Middle frontal gyrus (tissue), 1 donor: Measurements from ENCODE around the gene LYPD3.

Experiments used
- DNase-seq: peaks from one replicate; pipeline ENCODE4 v3.0.0-alpha.2; 2015; ENCODE audit warnings: low spot score; ENCODE audit errors: extremely low spot score

The LYPD3 gene

DNA sequence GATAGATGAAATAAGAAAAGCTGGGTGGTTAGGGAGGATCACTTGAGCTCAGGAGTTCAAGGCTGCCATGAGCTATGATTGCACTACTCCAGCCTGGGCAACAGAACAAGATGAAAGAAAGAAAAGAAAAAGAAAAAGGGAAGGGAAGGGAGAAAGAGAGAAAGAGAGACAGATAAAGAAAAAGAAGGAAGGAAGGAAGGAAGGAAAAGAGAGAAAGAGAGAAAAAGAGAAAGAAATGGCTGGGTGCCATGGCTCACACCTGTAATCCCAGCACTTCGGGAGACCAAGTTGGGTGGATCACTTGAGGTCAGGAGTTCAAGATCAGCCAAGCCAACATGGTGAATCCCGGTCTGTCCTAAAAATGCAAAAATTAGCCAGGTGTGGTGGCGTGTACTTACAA lies 29.6 kb downstream of the LYPD3 start:
- no peak for DNase-seq

DNA sequence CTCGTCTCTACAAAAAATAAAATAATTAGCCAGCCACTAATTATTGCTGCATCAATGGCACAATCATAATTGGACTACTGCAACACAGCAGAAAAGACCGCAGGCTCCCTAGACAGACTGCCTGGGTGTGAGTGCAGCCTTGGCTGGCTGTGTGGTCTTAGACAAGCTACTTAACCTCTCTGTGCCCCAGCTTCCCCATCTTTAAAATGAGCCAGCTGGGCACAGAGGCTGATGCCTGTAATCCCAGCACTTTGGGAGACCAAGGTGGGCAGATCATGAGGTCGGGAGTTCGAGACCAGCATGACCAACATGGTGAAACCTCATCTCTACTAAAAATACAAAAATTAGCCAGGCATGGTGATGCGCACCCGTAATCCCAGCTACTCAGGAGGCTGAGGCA lies 31.7 kb downstream of the LYPD3 start:
- no peak for DNase-seq

DNA sequence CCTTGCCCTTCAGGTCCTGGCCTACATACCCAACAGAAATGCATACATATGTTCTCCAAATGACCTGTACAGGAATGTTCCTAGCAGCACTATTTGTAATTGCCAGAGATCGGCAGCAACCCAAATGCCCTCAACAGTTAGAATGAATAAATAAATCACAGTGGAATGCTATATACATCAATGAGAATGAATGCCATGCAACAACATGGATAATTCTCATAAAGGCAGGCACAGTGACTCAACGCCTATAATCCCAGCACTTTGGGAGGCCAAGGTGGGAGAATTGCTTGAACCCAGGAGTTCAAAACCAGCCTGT lies 32.1 kb downstream of the LYPD3 start:
- DNase-seq: no peak

DNA sequence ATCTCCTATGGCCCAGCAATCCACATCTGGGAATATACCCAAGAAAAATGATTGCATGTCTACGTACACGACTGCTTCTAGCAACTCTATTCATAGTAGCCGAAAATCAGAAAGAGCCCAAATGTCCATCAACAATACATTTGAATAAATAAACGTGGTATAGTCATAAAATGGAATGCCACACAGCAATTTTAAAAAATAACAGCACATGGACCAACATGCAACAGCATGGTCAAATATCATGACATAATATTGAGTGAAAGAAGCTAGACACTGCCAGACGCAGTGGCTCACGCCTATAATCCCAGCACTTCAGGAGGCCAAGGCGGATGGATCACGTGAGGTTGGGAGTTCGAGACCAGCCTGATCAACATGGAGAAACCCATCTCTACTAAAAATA lies 34.4 kb downstream of the LYPD3 start:
- no peak for DNase-seq

DNA sequence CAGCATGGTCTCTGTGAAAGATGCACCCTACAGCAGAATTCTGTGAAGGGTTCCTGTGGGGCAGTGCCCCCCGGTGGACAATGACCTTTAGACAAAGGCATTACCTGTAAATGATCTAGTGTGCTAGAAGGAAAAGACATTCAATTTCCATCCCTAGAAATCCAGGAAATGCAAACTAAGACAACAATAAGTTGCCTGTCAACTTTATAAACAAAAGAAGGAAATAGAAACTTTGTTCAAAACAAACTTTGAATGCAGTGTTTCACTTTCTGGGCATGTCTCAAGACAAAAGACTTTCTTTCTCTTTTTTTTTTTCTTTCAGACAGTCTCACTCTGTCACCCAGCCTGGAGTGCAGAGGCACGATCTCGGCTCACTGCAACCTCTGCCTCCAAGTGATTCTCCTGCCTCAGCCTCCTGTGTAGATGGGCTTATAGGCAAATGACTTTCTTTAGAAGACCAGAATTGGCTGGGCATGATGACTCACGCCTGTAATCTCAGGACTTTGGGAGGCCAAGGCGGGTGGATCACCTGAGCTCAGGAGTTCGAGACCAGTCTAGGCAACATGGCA lies 35.2 kb downstream of the LYPD3 start:
- no peak for DNase-seq

DNA sequence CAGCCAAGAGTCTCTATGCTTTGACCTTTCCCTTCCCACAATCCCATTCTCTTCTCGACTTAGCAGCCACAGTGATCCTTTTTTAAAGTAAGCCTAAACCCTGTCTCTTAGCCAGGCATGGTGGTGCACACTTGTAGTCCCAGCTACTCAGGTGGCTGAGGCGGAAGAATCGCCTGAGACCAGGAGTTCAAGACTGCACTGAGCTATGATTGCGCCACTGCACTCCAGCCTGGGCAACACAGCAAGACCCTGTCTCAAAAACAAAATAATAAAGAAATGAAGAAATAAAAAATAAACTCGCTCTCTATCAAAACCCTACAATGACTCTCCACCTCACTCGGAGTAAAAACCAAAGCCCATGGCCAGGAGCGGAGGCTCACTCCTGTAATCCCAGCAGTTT lies 36.0 kb downstream of the LYPD3 start:
- no peak for DNase-seq

DNA sequence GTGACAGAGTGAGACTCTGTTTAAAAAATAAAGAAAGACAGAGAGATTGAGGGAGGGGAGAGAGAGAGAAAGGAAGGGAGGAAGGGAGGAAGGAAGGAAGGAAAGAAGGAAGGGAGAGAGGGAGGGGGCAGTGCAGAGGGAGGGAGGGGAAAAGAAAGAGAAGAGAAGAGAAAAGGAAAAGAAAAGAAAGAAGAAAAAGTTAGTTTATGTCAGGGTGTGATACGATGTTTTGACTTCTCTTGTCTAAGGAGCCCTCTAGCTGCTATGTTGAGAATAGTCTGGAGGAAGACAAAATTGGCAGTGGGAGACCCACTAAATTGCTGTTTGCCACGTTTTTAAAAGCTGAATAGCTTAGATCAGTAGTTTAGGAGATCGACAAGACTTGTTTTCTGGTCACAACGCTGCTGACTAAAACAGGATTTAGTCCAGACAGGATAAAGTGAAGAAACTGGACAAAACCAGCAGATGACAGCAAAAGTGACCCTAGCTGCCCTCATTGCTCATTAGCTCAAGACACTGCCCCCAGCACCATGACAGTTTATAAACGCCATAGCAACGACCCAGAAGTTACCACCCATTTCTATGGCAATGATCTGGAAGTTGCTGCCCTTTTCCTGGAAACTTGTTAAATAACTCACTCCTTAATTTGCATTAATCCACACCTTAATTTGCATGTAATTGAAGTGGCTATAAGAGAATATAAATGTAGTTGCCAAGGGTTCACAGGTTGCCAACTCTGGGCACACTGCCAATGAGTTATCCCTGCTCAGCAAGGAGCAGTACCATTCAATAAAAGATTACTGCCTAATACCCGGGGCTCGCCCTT lies 39.6 kb downstream of the LYPD3 start:
- no peak for DNase-seq

DNA sequence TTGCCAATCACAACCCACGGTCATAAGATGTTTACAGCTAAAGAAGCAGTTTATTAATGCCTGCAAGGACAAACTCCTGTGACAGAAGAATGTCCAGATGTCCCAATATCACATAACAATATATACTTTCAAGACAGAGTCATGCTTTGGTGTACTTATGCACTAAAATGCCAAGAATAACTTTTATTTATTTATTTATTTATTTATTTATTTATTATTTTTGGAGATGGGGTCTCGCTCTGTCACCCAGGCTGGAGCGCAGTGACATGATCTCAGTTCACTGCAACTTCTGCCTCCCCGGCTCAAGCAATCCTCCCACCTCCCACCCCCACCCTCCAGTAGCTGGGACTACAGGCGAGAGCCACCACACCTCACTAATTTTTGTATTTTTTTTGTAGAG lies 41.6 kb downstream of the LYPD3 start:
- no peak for DNase-seq

DNA sequence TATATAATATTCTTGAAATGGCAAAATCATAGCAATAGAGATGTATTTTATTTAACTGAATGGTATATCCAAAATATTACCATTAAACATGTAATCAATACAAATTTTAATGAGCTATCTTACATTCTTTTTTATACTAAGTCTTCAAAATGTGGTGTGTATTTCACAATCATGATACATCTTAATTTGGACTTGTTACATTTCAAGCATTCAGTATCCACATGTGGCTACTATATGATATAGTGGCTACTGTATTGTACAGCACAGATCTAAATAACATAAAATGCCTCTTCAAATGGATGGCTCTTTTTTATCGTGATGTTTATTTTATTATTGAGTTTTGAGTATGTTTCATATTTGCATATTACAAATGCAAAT lies 42.7 kb downstream of the LYPD3 start:
- DNase-seq: no peak

DNA sequence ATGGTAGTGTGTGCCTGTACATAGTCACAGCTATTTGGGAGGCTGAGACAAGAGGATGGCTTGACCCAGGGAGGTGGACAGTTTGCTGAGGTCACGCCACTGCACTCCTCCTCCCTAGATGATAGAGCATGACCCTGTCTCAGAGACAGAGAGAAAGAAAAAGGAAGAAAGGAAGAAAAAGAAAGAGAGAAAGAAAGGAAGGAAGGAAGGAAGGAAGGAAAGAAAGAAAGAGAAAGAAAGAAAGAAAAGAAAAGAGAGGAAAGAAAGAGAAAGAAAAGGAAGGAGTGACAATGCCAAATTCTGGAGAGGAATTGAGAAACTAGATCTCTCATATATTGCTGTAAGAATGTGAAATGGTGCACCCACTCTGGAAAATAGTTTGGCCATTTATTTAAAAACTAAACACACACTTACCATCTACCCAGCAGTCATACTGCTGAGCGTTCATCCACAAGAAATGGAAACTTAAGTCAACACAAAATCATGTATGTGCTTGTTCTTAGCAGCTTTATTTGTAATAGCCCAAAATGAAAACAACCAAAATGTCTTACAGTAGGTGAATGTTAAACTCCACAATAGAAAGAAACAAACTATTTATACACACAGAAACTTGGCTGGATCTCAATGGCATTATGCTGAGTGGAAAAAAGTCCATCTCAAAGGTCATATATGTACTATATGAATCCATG lies 43.3 kb downstream of the LYPD3 start:
- DNase-seq: no peak

DNA sequence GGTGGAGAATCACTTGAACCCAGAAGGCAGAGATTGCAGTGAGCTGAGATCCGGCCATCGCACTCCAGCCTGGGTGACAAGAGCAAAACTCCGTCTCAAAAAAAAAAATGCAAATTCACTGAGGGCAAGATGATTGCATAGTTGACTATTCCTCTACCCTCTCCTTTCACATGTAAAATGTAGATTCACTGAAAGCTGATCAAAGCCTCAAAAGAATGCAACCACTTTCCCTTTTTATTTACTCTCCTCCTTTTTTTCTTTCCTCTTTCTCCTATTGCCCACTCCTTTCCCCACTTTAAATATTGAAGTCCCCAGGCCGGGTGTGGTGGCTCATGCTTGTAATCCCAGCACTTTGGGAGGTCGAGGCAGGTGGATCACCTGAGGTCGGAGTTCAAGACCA lies 44.5 kb downstream of the LYPD3 start:
- DNase-seq: no peak

DNA sequence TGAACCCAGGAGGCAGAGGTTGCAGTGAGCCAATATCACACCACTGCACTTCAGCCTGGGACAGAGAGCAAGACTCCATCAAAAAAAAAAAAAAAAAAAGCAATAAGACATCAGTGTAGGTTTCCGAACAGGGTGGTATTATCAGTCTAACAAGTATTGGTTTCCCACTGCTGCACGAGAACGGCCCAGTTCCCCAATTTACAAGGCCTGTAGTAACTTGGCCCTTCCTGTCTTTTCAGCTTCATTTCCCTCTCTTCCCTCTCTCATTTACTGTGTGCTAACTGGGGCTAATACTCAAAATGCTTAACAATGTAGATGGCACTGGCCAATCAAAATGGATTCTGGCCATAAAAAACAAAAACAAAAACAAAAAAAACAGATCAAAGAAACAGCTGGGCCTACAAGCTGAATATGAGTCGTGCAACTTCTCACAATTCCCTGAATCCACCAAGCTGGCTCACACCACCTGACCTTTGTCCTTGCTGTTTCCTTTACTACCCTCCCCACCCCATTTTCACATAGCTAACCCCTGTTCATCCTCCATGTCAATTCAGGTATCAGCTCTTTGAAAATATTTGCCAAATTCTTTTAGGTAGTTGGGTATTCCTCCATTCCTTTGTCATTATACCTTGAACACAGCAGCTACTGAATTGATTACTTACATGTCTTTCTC lies 48.3 kb downstream of the LYPD3 start:
- DNase-seq: no peak

DNA sequence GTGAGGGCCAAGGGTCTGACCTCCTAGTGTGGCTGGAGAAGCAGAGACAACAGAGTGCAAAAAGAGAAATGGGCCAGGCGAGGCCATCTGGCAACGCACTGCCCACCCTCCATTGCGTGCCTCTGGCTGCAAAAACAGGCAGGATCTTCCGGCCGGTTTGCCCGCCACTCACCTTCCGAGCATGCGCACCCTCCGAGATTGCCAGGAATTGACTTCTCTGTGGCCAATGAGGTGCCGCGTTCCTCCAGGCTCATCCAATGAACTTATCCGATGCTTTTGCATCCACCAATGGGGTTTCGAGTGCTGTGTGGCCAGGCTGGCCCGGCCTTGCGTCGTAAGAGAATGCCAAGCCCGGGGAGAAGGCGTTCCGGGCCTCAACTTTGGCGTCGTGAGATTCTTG lies 50.9 kb downstream of the LYPD3 start, which contains the start of gene TEX101:
Gene TEX101 (plus strand): TSS at position 337 of the 400 bp plus-strand sequence. CDS start 1,030 bp downstream, outside the sequence.
- no peak for DNase-seq

DNA sequence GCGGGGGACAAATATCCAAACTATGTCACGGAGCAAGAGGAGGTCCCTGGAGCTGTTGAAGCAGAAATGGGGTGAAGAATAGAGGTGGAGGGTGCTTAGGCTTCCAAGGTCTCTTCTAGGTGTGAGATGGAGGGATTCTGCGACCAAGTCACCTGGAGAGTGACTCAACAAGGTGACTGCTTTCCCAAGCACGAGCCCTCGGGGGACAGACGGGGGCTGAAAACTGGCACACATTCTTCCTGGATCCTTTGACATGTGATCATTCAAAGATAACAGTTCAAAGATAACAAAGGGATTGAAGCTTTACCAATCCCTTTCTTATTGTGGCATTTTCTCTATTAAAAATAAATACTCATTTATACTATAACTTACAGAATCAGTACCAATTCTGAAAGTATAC lies 53.0 kb downstream of the LYPD3 start:
- no peak for DNase-seq
